GM20000 (cell line): Measurements from ENCODE around the gene MTHFD1L.

Experiments used
- DNase-seq: peaks from one replicate; pipeline ENCODE4 v3.0.0; 2012; ENCODE audit warnings: low spot score
- TF ChIP-seq, protein P1 (sequence below): IDR thresholded peaks from 2 replicates; pipeline ENCODE4 v1.5.1; 2012; ENCODE audit warnings: mild to moderate bottlenecking, control low read depth; ENCODE audit errors: extremely low read depth, missing control alignments

MTHFD1L gene

DNA sequence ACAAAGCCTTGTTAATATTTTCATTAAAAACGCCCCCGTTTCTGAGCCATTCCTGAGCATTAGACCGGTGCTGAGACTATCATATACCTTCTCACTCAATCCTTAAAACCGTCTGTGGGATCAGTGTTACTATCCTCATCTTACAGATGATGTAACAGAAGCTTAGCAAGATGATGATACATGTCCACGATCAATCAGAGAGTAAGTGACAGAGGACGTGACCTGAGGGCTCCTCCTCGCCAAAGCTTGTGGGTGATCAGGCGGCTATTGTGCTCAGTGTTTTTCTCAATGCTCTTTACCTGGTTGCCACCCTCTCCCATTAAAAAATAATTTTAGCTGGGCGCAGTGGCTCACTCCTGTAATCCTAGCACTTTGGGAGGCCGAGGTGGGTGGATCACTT lies 113.1 kb downstream of the MTHFD1L start:
- DNase-seq, result no peak
- TF ChIP-seq, protein P1, sequence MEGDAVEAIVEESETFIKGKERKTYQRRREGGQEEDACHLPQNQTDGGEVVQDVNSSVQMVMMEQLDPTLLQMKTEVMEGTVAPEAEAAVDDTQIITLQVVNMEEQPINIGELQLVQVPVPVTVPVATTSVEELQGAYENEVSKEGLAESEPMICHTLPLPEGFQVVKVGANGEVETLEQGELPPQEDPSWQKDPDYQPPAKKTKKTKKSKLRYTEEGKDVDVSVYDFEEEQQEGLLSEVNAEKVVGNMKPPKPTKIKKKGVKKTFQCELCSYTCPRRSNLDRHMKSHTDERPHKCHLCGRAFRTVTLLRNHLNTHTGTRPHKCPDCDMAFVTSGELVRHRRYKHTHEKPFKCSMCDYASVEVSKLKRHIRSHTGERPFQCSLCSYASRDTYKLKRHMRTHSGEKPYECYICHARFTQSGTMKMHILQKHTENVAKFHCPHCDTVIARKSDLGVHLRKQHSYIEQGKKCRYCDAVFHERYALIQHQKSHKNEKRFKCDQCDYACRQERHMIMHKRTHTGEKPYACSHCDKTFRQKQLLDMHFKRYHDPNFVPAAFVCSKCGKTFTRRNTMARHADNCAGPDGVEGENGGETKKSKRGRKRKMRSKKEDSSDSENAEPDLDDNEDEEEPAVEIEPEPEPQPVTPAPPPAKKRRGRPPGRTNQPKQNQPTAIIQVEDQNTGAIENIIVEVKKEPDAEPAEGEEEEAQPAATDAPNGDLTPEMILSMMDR, result no peak

DNA sequence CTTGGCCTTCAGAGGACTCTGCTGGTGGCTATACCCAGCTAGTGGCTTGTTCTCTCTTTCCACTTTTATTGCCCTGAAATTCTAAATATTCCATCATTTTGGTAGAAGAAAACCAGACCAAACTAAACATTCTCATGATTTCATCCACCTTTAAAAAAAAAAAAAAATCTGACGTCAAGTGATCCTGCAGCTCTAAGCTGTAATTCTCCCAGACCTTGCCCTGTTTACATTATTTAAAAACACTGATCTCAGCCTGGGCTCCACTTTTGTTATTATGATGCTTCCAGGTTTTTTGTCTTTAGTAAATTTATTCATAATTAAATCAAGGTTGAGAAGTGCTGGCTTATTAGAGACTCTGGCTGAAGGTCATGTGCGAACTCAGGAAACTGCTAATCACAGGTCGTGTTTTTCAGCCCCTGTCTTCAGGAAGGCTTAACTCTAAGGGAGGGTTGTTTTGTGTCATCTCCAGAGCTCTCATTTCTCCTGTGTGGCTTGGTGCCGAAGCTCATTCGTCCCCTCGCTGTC lies 114.4 kb downstream of the MTHFD1L start:
- DNase-seq, result no peak
- TF ChIP-seq, protein P1, result no peak

DNA sequence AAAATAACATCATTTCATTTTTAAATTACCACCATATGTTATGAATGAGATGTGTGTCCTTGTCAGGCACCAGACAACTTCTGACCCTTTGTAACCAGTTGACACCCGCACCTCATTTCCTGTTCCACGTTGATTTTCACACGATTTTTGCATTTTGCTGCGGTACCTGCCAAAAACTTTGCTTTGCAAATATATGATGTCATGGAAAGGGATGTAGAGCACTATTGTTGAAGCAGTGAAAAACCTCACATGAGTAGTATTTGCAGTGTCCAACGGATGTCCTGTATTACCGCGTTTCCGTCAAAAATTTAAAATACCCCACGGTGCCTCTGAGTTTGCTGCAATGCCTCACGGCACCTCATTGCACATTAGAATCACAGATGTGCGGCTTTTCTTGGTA lies 115.6 kb downstream of the MTHFD1L start:
- TF ChIP-seq, protein P1, result no peak
- peak; percentile 65 for DNase-seq

DNA sequence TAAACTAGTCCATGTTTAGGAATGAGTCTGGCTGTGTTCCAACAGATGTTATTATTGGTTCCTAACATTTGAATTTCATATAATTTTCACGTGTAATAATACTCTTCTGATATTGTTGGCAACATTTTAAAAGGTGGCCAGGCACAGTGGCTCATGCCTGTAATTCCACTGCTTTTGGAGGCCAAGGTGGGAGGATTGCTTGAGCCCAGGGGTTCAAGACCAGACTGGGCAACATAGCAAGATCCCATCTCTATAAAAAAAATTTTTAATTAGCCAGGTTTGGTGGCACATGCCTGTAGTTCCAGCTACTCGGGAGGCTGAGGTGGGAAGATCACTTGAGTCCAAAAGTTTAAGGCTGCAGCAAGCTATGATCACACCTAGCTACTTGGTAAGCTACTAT lies 116.2 kb downstream of the MTHFD1L start:
- TF ChIP-seq, protein P1, result no peak
- no peak for DNase-seq

DNA sequence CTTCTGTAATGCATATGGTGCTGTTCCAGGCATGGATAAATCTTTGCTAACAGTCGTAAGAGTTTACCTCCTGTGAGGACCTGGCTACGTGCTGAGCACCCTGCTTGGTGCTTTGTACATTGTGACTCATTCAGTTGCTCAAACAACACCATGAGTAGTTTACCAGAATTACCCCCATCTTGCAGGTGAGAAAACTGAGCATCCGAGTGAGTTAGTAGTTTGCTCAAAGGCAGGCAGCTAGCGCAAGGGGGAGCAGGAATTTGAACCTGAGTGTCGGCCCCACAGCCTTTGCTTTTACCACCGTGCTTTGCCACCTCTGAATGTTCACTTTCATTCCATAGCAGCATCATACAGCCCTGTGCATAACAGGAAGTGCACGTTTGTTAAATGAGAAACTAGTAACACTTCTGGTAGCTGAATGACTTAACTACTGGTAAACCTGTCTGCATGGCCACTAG lies 121.9 kb downstream of the MTHFD1L start:
- DNase-seq, result peak; percentile 27
- TF ChIP-seq, protein P1, result no peak

DNA sequence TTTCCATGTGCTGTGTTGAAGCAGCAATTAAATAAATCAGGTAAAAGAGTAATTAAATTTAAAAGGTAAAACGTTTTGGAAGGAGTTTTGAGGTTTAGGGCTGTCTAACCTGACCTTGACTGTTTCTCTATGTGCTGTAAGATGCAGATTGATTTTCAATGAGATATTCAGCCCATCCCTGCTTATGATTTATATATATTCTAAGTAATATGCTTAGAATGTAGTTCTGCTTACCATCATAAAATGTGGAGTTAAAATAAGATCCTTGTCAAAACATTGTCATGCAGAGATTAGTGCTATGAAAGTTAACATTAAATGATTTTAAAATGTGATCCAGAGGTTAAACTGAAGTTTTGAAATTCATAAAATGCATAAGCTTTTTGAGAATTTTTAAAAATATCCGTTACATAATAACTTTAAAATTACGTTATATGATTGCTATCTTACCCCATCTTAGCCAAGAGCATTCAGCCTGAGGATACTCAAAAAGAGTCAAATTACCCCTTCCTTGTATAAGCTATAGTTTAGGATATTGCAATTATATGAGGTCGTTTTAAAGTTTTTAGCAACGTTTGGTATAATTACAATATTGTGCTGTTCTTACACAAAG lies 122.5 kb downstream of the MTHFD1L start:
- TF ChIP-seq, protein P1, result no peak
- no peak for DNase-seq

DNA sequence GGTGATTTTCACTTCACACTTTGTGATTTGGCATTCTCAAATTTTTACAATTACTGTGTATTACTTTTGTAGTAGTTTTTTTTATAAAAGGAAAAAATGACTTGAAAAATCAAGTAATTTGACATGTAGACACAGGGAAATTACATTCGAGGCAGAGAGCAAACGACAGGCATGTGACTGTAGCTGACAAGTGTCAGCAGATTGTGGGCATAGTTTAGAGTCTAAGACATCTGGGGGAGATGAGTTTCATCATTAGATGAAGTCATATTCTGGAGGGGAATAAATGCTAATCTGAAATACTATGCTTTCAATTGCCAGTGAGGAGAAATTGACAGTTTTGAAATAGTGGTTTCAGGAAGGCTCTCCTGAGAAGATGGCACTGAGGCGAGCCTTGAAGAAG lies 126.0 kb downstream of the MTHFD1L start:
- DNase-seq, result no peak
- TF ChIP-seq, protein P1, result no peak
